Spleen (tissue), 11 donors: ENCODE results near the gene STK10. TPM values are rescaled to one million over a fixed set of nuclear protein-coding genes. Genes with fewer than 3 reads are reported as not detected.
A peak's percentile ranks its signal among the peaks of the same experiment; 100 is the strongest.

Experiments used
- DNase-seq: peaks from one replicate; pipeline ENCODE4 v3.0.0-alpha.2; 2020
- H3K27ac ChIP-seq, 8 donors: fragments of 200-600 bp; sonication (generic) in 7 of 8; 1 replicate in 4 of 8; 2 replicates in 4 of 8; pipeline versions ENCODE4 v1.5.0 to v1.8.0; 2016 to 2021; ENCODE audit warnings: inconsistent platforms in 4 of 8, mild to moderate bottlenecking in 4 of 8, moderate library complexity in 1 of 8
- H3K27me3 ChIP-seq, 7 donors: fragments of 200-600 bp; sonication (generic) in 6 of 7; replicated peaks in 1 of 7; 1 replicate in 4 of 7; 2 replicates in 3 of 7; pipeline versions ENCODE4 v1.5.0 to v1.8.0; 2016 to 2021; ENCODE audit warnings: inconsistent platforms in 3 of 7, mild to moderate bottlenecking in 1 of 7
- H3K36me3 ChIP-seq, 6 donors: fragments of 200-600 bp; sonication (generic) in 5 of 6; 1 replicate in 4 of 6; 2 replicates in 2 of 6; pipeline versions ENCODE4 v1.5.0 to v1.8.0; 2016 to 2021; ENCODE audit warnings: inconsistent platforms in 2 of 6
- H3K4me1 ChIP-seq, 6 donors: fragments of 200-600 bp; sonication (generic) in 5 of 6; 1 replicate in 3 of 6; 2 replicates in 3 of 6; pipeline versions ENCODE4 v1.5.0 to v1.8.0; 2016 to 2021; ENCODE audit warnings: inconsistent platforms in 3 of 6
- H3K4me3 ChIP-seq, 8 donors: fragments of 200-600 bp; sonication (generic) in 7 of 8; 1 replicate in 4 of 8; 2 replicates in 4 of 8; pipeline versions ENCODE4 v1.5.0 to v1.8.0; 2016 to 2021; ENCODE audit warnings: inconsistent platforms in 4 of 8, mild to moderate bottlenecking in 4 of 8, moderate library complexity in 2 of 8
- H3K9me3 ChIP-seq, 8 donors: fragments of 200-600 bp; sonication (generic) in 7 of 8; 1 replicate in 4 of 8; 2 replicates in 4 of 8; pipeline versions ENCODE4 v1.5.0 to v1.8.0; 2016 to 2021; ENCODE audit warnings: inconsistent platforms in 4 of 8
- CTCF ChIP-seq, 11 experiments: fragments of 200-600 bp in 7 of 11; fragments of 450-650 bp in 4 of 11; sonication (generic) in 4 of 11; IDR thresholded peaks in 8 of 11; conservative IDR thresholded peaks in 3 of 11; 1 replicate in 7 of 11; 2 replicates in 4 of 11; pipeline versions ENCODE4 v1.4.0 to v1.8.0; 2016 to 2021; ENCODE audit warnings: antibody characterized with exemption in 11 of 11, inconsistent platforms in 4 of 11, mild to moderate bottlenecking in 1 of 11
- POLR2A ChIP-seq, 3 donors: fragments of 450-650 bp; IDR thresholded peaks; one replicate each; pipeline ENCODE4 v1.5.1; 2017; ENCODE audit warnings: antibody characterized with exemption in 3 of 3, mild to moderate bottlenecking in 1 of 3
- POLR2AphosphoS5 ChIP-seq, 3 donors: sonication (generic); formaldehyde crosslinking; IDR thresholded peaks; one replicate each; pipeline ENCODE4 v1.5.1; 2017; ENCODE audit warnings: antibody characterized with exemption in 3 of 3
- WGBS, 5 donors: extraction: QIAGEN DNeasy Blood & Tissue Kit in 3 of 5; methylation state at CpG; one replicate each; pipeline versions ENCODE4 v1.1.5 to v1.1.7; 2013 to 2018; 5-methylcytosine and 5-hydroxymethylcytosine counted together
- intact Hi-C: fragments of 100-400 bp; cut with DNase I; formaldehyde crosslinking; loops from one replicate; pipeline ENCODE4 v1.15.0; 2023; ENCODE audit warnings: low total_unique reads
- polyA plus RNA-seq, 3 donors: library from polyadenylated mRNA; stranded (reverse); fragments of 200-250 nt; gene quantifications; one replicate each; pipeline ENCODE4 v1.2.1, GENCODE V29; 2013
- total RNA-seq, 7 donors: library from RNA; depleted of rRNA in 3 of 7; stranded (reverse); fragments of >200 nt in 3 of 7; fragmentation: NEBNext Ultra II Directional in 4 of 7; extraction: Animal tissue kit (Norgen Biotek cat#: 25700) in 4 of 7; gene quantifications; one replicate each; pipeline versions ENCODE4 v1.1.0 to v1.2.1, GENCODE V29; 2016 to 2021
- donor health status: healthy with polysubstance abuse.
- donor health status: DM: no; HTN: no; CAD: no; lungs with moderate emphysema.
- donor health status: DM: no; HTN: no; CAD: no.
- donor health status: Bipolar disorder and iron deficiency.
- donor health status: healthy.
- donor health status: DM: no; HTN: no; CAD: no.
- donor health status: DM: yes; HTN: yes; CAD: no.

STK10 gene
- total and polyA plus RNA-seq, 10 donors: 34.0 to 290 (median 168) TPM

GRCh38 chr5:172110921-172111851, 76.8 kb downstream of the STK10 start:
- Histone ChIP-seq H3K4me1 (peaks cover 57 to 100% (median 89%) of the 10 kb centered on the region in 6 donors), H3K27me3 (no peaks in the 10 kb centered on the region), H3K27ac (peak overlapping the region; percentile 55 to 93 (median 90)), H3K9me3 (no peaks in the 10 kb centered on the region), H3K4me3 (peak overlapping the region in 7 of 8 donors; percentile 12 to 64 (median 27)), H3K36me3 (peaks cover 0 to 48% (median 5%) of the 10 kb centered on the region in 6 donors)
- peak; percentile 96 for DNase-seq
- WGBS, 5 donors: 6 to 12% (median 9%) methylated on average over 11 to 17 of the region's 17 CpGs
- intact Hi-C loops: no loop called here
- TF ChIP-seq POLR2AphosphoS5 (IDR thresholded peaks at IDR 0.05): peak; percentile 83 to 90 (median 87)
- peak in 4 of 11 experiments; percentile 18 to 32 (median 22) for TF ChIP-seq CTCF (IDR thresholded peaks at IDR 0.05 in 8 of 11, conservative IDR thresholded peaks at IDR 0.05 in 3 of 11)
- TF ChIP-seq POLR2A (IDR thresholded peaks at IDR 0.05): no peak

- Histone ChIP-seq H3K9me3 (no peaks in the 10 kb centered on the region), H3K36me3 (peaks cover 0 to 48% (median 8%) of the 10 kb centered on the region in 6 donors), H3K4me3 (peak overlapping the region in 2 of 8 donors; percentile 29 to 64), H3K27ac (peak overlapping the region; percentile 55 to 93 (median 90)), H3K27me3 (no peaks in the 10 kb centered on the region), H3K4me1 (peaks cover 53 to 98% (median 81%) of the 10 kb centered on the region in 6 donors)
- no peak for TF ChIP-seq POLR2A (IDR thresholded peaks at IDR 0.05)
- TF ChIP-seq CTCF (IDR thresholded peaks at IDR 0.05 in 8 of 11, conservative IDR thresholded peaks at IDR 0.05 in 3 of 11): no peak
- no peak for TF ChIP-seq POLR2AphosphoS5 (IDR thresholded peaks at IDR 0.05)
- intact Hi-C loops: no loop called here
- 43 to 53% (median 47%) methylated on average over 14 of the region's 14 CpGs for WGBS, 5 donors
- DNase-seq: peak; percentile 79
These were observed 77.7 kb downstream of the STK10 start for GRCh38 chr5:172110260-172110815.

- TF ChIP-seq POLR2AphosphoS5 (IDR thresholded peaks at IDR 0.05) (no peak), CTCF (IDR thresholded peaks at IDR 0.05 in 8 of 11, conservative IDR thresholded peaks at IDR 0.05 in 3 of 11) (no peak), POLR2A (IDR thresholded peaks at IDR 0.05) (no peak)
These were observed 78.3 kb downstream of the STK10 start for GRCh38 chr5:172109749-172110148.

More at GRCh38 chr5:172109749-172110148, 78.3 kb downstream of the STK10 start:
- 75 to 94% (median 80%) methylated on average over 7 to 8 of the region's 8 CpGs for WGBS, 5 donors
- Histone ChIP-seq H3K27ac (peak overlapping the region in 4 of 8 donors; percentile 90 to 93 (median 92)), H3K4me3 (peak overlapping the region in 1 of 8 donors; percentile 64), H3K4me1 (peaks cover 51 to 97% (median 76%) of the 10 kb centered on the region in 6 donors), H3K36me3 (peaks cover 0 to 51% (median 13%) of the 10 kb centered on the region in 6 donors), H3K9me3 (no peaks in the 10 kb centered on the region), H3K27me3 (no peaks in the 10 kb centered on the region)
- DNase-seq: peak; percentile 70
- intact Hi-C loops: loop anchor here (10.0 kb wide), 1 partner anchor 185 kb away; no protein-coding TSS in a partner anchor
